ENCODE results near the gene FLNB.

- TF ChIP-seq, protein P1, sequence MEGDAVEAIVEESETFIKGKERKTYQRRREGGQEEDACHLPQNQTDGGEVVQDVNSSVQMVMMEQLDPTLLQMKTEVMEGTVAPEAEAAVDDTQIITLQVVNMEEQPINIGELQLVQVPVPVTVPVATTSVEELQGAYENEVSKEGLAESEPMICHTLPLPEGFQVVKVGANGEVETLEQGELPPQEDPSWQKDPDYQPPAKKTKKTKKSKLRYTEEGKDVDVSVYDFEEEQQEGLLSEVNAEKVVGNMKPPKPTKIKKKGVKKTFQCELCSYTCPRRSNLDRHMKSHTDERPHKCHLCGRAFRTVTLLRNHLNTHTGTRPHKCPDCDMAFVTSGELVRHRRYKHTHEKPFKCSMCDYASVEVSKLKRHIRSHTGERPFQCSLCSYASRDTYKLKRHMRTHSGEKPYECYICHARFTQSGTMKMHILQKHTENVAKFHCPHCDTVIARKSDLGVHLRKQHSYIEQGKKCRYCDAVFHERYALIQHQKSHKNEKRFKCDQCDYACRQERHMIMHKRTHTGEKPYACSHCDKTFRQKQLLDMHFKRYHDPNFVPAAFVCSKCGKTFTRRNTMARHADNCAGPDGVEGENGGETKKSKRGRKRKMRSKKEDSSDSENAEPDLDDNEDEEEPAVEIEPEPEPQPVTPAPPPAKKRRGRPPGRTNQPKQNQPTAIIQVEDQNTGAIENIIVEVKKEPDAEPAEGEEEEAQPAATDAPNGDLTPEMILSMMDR (IDR thresholded peaks at IDR 0.05), result no peak
- no peak for TF ChIP-seq POLR2A (IDR thresholded peaks at IDR 0.05)
Measured at GRCh38 chr3:58143417-58144055, 135.3 kb downstream of the FLNB start.
